ENCODE data around the gene HSFX3. TPM values are rescaled to one million over a fixed set of nuclear protein-coding genes. Genes with fewer than 3 reads are reported as not detected.

Gene HSFX3
- total and polyA plus RNA-seq, 2 donors (not counting 1 experiment from before 2014, with no cell fraction given), result not detected

DNA sequence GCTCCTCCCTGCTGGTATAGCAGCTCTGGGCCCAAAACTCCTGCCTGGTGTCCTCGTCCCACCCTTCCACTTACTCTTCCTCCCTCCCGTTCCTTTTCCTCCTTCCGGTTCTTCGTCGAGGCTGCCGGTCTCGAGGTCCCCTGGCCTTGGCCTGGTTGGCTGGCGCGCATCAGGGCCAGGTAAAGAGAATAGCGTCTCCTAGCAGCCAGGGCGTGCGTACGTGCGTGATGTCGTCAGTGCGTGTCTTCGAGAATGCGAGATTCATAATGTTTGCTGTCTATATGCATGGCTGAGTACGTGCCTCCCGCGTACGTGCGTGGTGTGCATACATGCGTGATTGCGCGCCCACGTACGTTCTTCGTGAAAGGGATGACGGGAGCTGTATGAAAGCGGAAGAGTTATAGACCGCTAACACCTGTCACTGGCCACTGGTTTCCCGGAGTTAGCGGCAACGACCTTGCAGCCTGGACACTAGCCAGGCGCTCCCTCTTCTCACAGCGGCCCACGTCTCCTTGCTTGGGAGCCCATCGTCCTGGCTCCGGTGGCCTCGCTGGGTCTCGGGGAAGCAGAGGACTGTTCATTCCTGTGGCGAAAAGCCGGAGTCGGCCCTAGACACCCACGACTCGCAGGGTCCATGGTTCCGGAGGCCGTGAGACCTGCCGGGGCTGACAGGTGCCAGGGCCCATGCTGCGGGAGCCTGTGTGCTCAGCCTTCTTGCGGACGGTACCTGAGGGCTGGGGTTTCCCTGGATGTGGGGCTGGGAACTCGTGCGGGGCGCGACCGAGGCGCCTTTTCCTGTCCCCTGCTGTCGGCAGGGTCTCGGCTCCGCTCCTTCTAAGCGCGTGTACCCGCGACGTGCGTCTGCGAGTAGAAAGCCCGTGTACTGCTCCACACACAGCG is 8.9 kb downstream of the HSFX3 start, which contains the start of gene EOLA1:
Gene EOLA1 (plus strand): TSS at position 392 of the 900 bp plus-strand sequence. CDS start 4,619 bp downstream, outside the sequence.
- Mint-ChIP-seq H3K4me3 (peak within 1 kb of the TSS; percentile 95), H3K4me1 (peaks cover 12% of the 10 kb centered on the region), H3K27me3 (no peaks in the 10 kb centered on the region), H3K9me3 (ENCODE audit: insufficient read depth) (no peaks in the 10 kb centered on the region), H3K27ac (peak within 1 kb of the TSS; percentile 100)
- intact Hi-C loops (cut with micrococcal nuclease), result loop anchor here (1.0 kb wide), 1 partner anchor 36 kb away; the partner anchor contains the start of gene IDS
- Histone ChIP-seq H2AFZ (ENCODE audit: insufficient read depth, low read depth, low read length, poor library complexity, severe bottlenecking) (peak within 1 kb of the TSS; percentile 18), H3K36me3 (replicated peaks in 1 of 2; ENCODE audit: control extremely low read depth in 1 of 2, control insufficient read depth in 1 of 2, extremely low read depth in 1 of 2, insufficient read depth in 2 of 2, low read length in 1 of 2) (no peaks in the 10 kb centered on the region), H3K9me3 (ENCODE audit: control extremely low read depth in 1 of 3, control insufficient read depth in 2 of 3, insufficient read depth in 1 of 3, low read length in 2 of 3) (no peaks in the 10 kb centered on the region), H3K4me1 (ENCODE audit: control insufficient read depth in 2 of 2, insufficient read depth in 2 of 2, low read length in 2 of 2) (peaks cover 6 to 13% of the 10 kb centered on the region in 2 donors), H3K9ac (ENCODE audit: low read length) (peak within 1 kb of the TSS; percentile 78), H3K4me2 (replicated peaks; ENCODE audit: low read depth, low read length, poor library complexity, severe bottlenecking) (peak within 1 kb of the TSS; percentile 79), H3K27ac (ENCODE audit: low read length in 2 of 2) (peak within 1 kb of the TSS; percentile 99), H3K4me3 (ENCODE audit: control extremely low read depth in 1 of 5, extremely low read depth in 1 of 5, insufficient read depth in 1 of 5, low read depth in 2 of 5, low read length in 4 of 5) (peak within 1 kb of the TSS; percentile 4 to 81 (median 70)), H3K79me2 (ENCODE audit: control insufficient read depth, insufficient read depth, low read length) (peaks cover 7% of the 10 kb centered on the region), H4K20me1 (ENCODE audit: control insufficient read depth, insufficient read depth, low read length, poor library complexity, severe bottlenecking) (no peaks in the 10 kb centered on the region), H3K27me3 (replicated peaks in 1 of 4; ENCODE audit: control extremely low read depth in 1 of 4, control insufficient read depth in 3 of 4, insufficient read depth in 4 of 4, low read length in 3 of 4) (no peaks in the 10 kb centered on the region)
- ATAC-seq (ENCODE audit: low read depth), result peak; percentile 62
- under 1% methylated on average over 63 of the region's 71 CpGs for WGBS (ENCODE audit: insufficient coverage)
- peak; percentile 96 for DNase-seq
- ChIA-PET POLR2A (interaction anchor here (0.7 to 2.4 kb wide), 6 partner anchors 10 to 1629 kb away, joined by 3 to 59 read pairs (median 6); partner anchors contain the start of genes EOLA2, FMR1 and IDS), CTCF (interaction anchor here (0.7 to 3.5 kb wide), 8 partner anchors 9 to 399 kb away, joined by 3 to 20 read pairs (median 8); partner anchors contain the start of gene IDS)
- TF ChIP-seq EZH2 (IDR thresholded peaks at IDR 0.05; ENCODE audit: borderline replicate concordance, insufficient read depth, low read depth, low read length, poor library complexity, severe bottlenecking), result no peak
- TF ChIP-seq, protein P1, sequence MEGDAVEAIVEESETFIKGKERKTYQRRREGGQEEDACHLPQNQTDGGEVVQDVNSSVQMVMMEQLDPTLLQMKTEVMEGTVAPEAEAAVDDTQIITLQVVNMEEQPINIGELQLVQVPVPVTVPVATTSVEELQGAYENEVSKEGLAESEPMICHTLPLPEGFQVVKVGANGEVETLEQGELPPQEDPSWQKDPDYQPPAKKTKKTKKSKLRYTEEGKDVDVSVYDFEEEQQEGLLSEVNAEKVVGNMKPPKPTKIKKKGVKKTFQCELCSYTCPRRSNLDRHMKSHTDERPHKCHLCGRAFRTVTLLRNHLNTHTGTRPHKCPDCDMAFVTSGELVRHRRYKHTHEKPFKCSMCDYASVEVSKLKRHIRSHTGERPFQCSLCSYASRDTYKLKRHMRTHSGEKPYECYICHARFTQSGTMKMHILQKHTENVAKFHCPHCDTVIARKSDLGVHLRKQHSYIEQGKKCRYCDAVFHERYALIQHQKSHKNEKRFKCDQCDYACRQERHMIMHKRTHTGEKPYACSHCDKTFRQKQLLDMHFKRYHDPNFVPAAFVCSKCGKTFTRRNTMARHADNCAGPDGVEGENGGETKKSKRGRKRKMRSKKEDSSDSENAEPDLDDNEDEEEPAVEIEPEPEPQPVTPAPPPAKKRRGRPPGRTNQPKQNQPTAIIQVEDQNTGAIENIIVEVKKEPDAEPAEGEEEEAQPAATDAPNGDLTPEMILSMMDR (IDR thresholded peaks at IDR 0.05), result no peak
